Type B pancreatic cell (in vitro differentiated cells): Measurements from ENCODE around the gene SPATC1L. TPM values are rescaled to one million over a fixed set of nuclear protein-coding genes. Genes with fewer than 3 reads are reported as not detected.
A peak's percentile ranks its signal among the peaks of the same experiment; 100 is the strongest.
"Not testable (repeated sequence)": the region's sequence is repeated elsewhere in the genome, so short reads cannot be mapped to it uniquely, and the experiment has no call there.

Source experiments
- DNase-seq: peaks from one replicate; pipeline ENCODE4 v3.0.0; 2021; ENCODE audit warnings: mixed read lengths; ENCODE audit not compliant: unreplicated experiment; ENCODE audit errors: extremely low spot score
- H3K27ac Mint-ChIP-seq: 2 replicates; pipeline ENCODE4 v1.8.0; 2021; ENCODE audit warnings: mild to moderate bottlenecking, mixed read lengths
- H3K27me3 Mint-ChIP-seq: 2 replicates; pipeline ENCODE4 v1.8.0; 2021; ENCODE audit warnings: mixed read lengths
- H3K36me3 Mint-ChIP-seq: 2 replicates; pipeline ENCODE4 v1.8.0; 2021; ENCODE audit warnings: mixed read lengths
- H3K4me1 Mint-ChIP-seq: one replicate; pipeline ENCODE4 v1.8.0; 2021; ENCODE audit warnings: mixed read lengths; ENCODE audit not compliant: unreplicated experiment
- H3K4me3 Mint-ChIP-seq: 2 replicates; pipeline ENCODE4 v1.8.0; 2021; ENCODE audit warnings: mild to moderate bottlenecking, mixed read lengths
- H3K9me3 Mint-ChIP-seq: 2 replicates; pipeline ENCODE4 v1.8.0; 2021; ENCODE audit warnings: mixed read lengths
- total RNA-seq: library from RNA; stranded (reverse); gene quantifications from 2 replicates; pipeline ENCODE4 v1.2.1, GENCODE V29; 2021; ENCODE audit warnings: low replicate concordance
- TF ChIP-seq, protein P1 (sequence below): fragments of 200-600 bp; sonication (generic); conservative IDR thresholded peaks from 2 replicates; pipeline ENCODE4 v1.5.0; 2021; ENCODE audit warnings: antibody characterized with exemption, mild to moderate bottlenecking

Gene SPATC1L
- total RNA-seq, 1 donor from 2014 or later, result 24.7 TPM

DNA sequence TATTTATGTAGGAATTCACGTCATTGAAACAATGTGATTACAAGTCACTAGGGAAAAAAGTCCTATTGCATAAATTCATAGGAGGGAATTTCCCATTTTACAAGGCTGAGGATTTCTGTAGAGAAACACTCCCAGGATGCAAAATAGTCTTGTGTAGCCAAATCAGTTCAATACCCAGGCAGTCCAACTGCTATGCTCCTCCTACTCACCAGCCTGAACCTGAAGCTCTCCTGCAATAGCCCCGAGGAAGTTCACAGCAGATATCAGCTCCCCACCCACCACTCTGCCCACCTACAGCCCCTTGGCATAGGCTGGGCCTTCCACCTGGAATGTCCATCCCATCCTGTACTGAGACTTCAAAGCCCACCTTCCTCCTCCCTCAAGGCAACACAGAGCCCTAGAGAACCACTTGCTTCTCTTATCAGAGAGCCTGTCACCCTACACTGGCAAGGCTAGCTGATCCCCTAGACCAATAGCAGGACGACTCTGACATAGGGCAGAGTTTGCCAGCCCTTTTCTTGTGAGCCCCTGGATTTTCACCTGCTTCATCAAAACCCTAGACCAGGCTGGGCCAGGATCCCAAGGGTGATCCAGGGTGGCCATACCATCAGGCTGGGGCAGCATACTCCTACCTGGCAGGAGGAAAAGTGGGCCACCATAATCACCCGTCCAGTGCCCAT lies 42.8 kb upstream of the SPATC1L start:
- TF ChIP-seq, protein P1, sequence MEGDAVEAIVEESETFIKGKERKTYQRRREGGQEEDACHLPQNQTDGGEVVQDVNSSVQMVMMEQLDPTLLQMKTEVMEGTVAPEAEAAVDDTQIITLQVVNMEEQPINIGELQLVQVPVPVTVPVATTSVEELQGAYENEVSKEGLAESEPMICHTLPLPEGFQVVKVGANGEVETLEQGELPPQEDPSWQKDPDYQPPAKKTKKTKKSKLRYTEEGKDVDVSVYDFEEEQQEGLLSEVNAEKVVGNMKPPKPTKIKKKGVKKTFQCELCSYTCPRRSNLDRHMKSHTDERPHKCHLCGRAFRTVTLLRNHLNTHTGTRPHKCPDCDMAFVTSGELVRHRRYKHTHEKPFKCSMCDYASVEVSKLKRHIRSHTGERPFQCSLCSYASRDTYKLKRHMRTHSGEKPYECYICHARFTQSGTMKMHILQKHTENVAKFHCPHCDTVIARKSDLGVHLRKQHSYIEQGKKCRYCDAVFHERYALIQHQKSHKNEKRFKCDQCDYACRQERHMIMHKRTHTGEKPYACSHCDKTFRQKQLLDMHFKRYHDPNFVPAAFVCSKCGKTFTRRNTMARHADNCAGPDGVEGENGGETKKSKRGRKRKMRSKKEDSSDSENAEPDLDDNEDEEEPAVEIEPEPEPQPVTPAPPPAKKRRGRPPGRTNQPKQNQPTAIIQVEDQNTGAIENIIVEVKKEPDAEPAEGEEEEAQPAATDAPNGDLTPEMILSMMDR, result no peak
- Mint-ChIP-seq H3K9me3 (peaks cover 6% of the 10 kb centered on the region), H3K36me3 (peaks cover 31% of the 10 kb centered on the region), H3K27ac (peak overlapping the region; percentile 79), H3K4me1 (peaks cover 31% of the 10 kb centered on the region), H3K27me3 (no peaks in the 10 kb centered on the region), H3K4me3 (peak overlapping the region; percentile 85)
- DNase-seq, result peak; percentile 58

DNA sequence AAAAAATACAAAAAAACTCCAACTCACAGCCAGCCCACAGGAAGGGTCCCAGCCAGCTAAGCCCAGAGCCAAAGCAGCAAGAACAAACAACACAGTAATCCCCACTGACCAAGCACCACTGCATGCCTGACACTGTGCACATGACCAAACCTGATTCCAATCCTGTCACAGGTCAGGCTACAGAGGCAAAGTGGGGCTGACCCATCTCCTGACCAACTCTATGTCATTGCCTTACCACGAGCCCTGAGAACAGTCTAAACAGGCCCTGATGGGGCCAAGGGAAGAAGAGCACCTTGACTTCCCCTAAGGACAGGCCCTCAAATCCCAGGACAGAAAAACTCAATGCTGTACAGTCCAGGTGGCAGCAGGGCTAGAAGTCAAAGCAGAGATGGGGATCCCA lies 41.9 kb upstream of the SPATC1L start:
- H3K9me3 Mint-ChIP-seq, result peaks cover 2% of the 10 kb centered on the region
- no peak for DNase-seq
- H3K4me3 Mint-ChIP-seq, result peak overlapping the region; percentile 85
- peak overlapping the region; percentile 79 for H3K27ac Mint-ChIP-seq
- TF ChIP-seq, protein P1, result no peak
- H3K27me3 Mint-ChIP-seq, result no peaks in the 10 kb centered on the region
- peaks cover 22% of the 10 kb centered on the region for H3K36me3 Mint-ChIP-seq
- peaks cover 31% of the 10 kb centered on the region for H3K4me1 Mint-ChIP-seq

- H3K9me3 Mint-ChIP-seq, H3K4me3 Mint-ChIP-seq, H3K27me3 Mint-ChIP-seq: not testable (repeated sequence)
- Mint-ChIP-seq H3K4me1 (peaks cover 27% of the 10 kb centered on the region), H3K36me3 (peaks cover 14% of the 10 kb centered on the region), H3K27ac (peak overlapping the region; percentile 58)
- peak; percentile 62 for DNase-seq
These were observed 39.4 kb upstream of the SPATC1L start for GRCh38 chr21:46223661-46224060.

DNA sequence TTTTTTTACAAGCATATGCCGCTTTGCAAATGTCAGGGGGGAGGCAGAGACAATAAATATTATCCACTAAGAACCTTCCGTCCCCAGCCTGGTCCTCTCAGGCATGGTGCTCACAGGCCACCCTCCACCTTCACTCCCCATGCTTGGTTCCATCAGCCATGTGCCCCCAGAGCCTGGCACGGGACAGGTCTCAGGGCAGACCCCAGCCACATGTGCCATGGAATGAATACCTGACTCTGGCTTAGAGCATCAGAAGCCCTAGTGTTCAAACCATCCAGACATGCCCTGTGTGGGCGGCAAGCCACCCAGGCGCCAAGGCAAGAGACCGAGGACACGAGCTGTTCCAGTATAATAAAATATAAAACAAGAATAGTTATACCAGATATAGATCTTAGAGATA lies 39.0 kb upstream of the SPATC1L start:
- H3K27ac Mint-ChIP-seq, result no peak overlapping the region
- H3K27me3 Mint-ChIP-seq, result no peaks in the 10 kb centered on the region
- peaks cover 14% of the 10 kb centered on the region for H3K36me3 Mint-ChIP-seq
- TF ChIP-seq, protein P1, result no peak
- H3K9me3 Mint-ChIP-seq, result no peaks in the 10 kb centered on the region
- peaks cover 27% of the 10 kb centered on the region for H3K4me1 Mint-ChIP-seq
- no peak overlapping the region for H3K4me3 Mint-ChIP-seq
- DNase-seq, result peak; percentile 27

GRCh38 chr21:46222436-46223116 lies 38.3 kb upstream of the SPATC1L start:
- peak; percentile 69 for DNase-seq
- H3K27ac Mint-ChIP-seq, result no peak overlapping the region
- peaks cover 14% of the 10 kb centered on the region for H3K36me3 Mint-ChIP-seq
- H3K9me3 Mint-ChIP-seq, result no peaks in the 10 kb centered on the region
- no peak overlapping the region for H3K4me3 Mint-ChIP-seq
- TF ChIP-seq, protein P1, result no peak
- H3K27me3 Mint-ChIP-seq, result no peaks in the 10 kb centered on the region
- peaks cover 25% of the 10 kb centered on the region for H3K4me1 Mint-ChIP-seq
